Stimulated activated CD4-positive, alpha-beta T cell treated with anti-CD3 and anti-CD28 coated beads, Interleukin-12 subunit alpha, Interleukin-12 subunit beta, amount 100 ng/mL, for 4 hours (primary cell): Measurements from ENCODE around the gene ECE1.
A peak's percentile ranks its signal among the peaks of the same experiment; 100 is the strongest.
"Not testable (repeated sequence)": the region's sequence is repeated elsewhere in the genome, so short reads cannot be mapped to it uniquely, and the experiment has no call there.

Experiments
- DNase-seq: peaks from one replicate; pipeline ENCODE4 v3.0.0-alpha.2; 2020

Gene ECE1

DNA sequence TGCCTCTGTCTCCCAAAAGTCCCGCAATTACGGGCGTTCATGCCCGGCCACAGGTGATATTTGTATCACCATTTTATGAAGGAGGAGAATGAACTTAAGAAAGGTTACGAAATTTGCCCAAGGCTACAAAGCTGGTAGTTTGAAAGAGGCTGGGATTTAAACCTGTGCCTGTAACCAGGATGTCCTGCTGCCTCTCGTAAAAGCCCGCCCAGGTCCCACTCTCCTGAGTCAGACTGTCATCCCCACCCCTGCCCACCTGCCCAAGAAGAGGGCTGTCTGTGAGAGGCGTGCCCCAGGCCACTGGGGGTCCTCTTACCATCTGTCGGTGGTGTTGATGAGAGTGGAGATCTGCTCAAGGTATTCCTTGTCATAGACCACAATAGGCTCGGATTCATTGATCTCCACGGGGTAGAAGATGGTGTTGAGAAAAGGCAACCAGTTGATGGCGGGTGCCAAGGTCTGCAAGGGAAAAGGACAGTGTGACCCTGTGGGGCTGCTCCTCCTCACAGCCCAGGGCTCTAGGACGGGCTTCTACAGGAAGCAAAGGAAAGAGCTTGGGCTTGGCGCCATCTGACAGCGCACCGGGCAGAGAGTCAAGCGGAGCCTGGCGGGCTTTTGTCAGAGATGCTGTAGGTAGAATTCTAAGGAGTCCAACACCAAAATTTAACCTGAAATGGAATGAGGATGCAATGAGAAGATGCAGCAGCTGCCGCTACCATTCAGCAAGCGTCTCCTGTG lies 43.2 kb downstream of the ECE1 start:
- no peak for DNase-seq

GRCh38 chr1:21245688-21246229 lies 44.5 kb downstream of the ECE1 start:
- no peak for DNase-seq

DNA sequence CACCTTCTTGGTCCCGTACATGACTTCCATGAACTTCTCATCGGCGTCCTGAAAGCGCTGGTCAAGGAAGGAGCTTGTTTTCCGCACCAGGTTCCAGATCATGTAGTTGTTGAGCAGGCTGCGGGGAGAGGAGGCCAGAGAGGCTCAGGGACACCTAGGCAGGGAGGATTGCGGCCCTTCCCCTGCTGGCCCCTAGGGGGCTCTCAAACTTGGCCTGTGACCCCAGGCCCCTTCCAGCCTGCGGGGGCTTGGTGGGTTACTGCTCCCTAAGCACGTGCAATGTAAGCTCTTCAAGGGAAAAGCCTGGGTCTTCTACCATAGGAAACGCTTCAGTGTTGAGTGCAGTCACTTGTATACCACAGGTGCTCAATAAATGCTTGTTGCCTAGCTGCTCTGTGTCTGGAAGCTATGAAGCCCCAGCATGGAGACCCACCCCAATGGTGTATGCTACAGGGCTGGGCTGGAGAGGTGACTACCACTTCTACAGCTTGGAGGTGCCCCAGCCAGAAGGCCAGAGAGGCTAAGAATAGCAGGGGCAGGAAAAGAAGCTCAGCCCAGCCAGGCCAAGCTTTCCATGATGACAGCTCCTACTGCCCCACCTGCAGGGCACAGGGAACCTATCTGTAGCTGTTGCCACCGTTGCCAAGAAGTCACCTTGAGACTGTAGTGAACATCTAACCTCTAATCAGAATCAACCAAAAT lies 45.1 kb downstream of the ECE1 start:
- no peak for DNase-seq

DNA sequence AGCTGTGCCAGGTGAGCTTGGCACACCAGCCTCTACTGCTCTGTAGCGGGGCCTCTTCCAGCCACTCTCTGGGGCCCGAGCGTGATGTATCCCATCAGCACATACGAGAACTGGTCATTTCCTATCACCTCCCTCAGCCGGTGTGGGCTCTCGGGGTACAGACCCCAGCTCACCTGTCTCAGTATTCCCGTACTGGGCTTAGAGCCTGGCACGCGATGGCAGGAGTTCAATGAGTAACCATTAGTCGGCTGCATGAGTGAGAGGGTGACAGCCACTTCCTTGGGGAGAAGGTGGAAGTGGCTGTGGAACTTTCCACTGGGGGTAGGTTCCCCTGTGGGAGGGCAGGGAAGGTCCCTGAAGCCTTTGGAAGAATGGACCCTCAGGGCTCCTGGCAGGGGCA lies 46.1 kb downstream of the ECE1 start:
- no peak for DNase-seq

DNA sequence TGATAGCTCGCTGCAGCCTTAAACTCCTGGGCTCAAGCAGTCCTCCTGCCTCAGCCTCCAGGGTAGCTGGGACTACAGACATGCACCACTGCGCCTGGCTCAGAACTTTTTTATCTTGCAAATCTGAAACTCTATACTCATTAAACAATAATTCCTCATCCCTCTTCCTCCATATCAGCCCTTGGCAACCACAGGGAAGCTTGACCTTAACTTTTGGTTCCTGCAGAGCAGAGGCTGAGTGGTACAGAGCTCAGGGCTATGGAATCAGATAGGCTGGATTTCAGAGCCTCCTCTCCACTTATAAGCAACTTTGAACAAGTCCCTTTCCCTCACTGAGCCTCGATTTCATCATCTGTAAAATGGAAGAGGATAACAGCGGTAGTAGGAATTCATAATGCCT lies 47.4 kb downstream of the ECE1 start:
- DNase-seq: no peak

- DNase-seq: no peak
Observed at GRCh38 chr1:21241771-21242581, 48.3 kb downstream of the ECE1 start.

DNA sequence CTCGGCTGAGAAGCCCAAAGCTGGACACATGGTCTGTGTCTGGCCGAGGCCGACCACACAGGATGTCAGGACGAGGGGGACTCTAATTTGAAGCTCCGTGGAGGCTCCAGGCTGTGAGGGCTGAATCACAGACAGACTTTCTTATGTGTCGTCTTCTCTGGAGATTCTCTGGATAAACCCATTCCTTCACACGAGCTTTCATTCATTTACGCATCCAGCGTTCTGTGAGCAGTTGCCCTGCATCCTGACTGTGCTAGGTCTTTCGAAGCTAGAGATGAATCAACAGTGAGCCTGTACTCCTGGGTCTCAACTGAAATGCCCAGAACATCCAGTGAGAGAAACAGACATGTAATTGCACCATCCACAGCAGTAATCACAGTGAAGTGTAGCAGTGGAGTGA lies 49.6 kb downstream of the ECE1 start:
- DNase-seq: no peak

GRCh38 chr1:21239221-21239620 lies 51.0 kb downstream of the ECE1 start:
- no peak for DNase-seq

DNA sequence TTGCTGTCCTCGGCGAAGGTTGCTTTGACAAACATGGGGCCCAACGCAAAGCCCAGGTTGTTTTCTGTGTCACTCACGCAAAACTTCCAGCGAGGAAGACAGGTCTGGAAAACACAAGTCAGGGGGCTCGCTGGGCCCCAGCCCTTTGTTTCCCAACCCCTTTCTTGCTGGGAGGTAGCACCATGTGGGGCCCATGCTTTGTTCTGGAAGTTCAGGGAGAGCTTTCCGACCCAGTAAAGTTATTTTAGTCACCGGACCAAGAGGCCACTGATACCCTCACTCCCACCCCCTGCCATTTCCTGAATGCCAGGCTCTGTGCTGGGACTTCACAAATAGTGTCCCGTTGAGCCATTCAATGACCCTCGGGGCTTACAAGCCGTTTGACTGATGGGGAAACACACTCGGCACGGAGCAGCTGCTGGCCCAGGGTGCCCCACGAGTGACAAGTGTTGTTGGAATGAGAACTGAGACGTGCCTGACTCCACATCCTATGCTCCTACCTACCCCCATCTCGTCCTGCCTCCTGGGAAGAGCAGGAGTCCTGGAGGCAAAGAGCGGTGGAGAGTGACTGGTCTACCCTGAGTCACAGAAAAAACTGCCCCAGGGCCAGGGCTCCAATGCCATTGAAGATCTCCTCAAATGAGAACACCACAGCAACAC lies 52.0 kb downstream of the ECE1 start:
- no peak for DNase-seq

DNA sequence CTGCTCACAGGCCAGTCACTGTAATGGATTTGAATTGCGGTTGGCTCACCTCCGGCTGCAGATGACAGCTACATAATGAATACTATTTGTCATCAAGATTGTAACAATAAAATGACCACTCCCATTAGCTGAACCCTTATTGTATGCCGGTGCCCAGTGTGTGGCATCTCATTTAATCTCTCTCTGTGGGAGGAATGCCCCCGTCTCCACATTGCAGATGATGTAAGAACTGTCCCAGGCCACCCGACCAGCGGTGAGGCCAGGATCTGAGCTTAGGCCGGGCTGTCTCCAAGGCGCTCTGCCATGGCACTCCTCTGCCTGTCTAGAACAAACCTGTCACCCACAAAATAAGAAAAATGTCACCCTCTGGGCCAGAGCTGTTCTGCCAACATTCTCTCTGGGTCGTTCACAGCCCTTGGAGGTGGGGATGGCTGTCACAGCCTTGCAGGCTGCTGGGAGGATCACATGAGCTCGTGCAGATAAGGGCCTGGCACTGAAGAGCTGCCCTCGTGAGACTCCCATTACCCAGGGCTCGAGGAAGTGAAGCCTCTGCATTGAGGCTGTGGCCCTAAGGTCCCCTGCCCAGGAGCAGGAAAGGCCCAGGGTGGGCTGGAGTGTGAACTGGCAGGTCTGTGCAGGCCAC lies 52.7 kb downstream of the ECE1 start:
- DNase-seq: no peak

DNA sequence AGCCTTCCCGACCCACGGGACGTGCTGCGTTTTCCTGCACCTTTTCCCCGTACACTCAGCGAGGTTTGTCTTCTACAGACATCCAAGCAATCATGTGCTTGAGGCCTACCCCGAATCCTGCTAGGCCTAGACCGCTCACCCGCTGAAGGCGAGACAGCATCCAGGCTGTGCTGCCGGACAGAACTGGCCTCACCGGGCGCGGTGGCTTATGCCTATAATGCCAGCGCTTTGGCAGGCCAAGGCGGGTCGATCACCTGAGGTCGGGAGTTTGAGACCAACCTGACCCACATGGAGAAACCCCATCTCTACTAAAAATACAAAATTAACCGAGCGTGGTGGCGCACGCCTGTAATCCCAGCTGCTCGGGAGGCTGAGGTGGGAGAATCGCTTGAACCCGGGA lies 54.1 kb downstream of the ECE1 start:
- DNase-seq: no peak

DNA sequence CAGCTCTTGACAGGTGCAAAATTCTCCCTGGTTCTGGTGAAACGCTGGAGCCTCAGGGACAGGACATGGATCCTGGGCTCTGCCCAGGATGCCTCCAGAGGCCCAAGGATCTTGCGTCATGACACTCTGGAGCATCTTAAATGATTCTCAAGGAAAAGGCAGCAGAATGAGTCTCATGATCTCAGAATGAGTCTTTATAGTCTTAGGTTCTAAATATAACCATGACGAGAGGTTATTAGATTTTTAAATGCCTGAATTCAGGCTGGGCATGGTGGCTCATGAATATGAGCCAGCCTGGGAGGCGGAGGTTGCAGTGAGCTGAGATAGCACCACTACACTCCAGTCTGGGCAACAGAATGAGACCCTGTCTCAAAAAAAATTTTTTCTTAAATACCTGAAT lies 55.5 kb downstream of the ECE1 start:
- DNase-seq: no peak

DNA sequence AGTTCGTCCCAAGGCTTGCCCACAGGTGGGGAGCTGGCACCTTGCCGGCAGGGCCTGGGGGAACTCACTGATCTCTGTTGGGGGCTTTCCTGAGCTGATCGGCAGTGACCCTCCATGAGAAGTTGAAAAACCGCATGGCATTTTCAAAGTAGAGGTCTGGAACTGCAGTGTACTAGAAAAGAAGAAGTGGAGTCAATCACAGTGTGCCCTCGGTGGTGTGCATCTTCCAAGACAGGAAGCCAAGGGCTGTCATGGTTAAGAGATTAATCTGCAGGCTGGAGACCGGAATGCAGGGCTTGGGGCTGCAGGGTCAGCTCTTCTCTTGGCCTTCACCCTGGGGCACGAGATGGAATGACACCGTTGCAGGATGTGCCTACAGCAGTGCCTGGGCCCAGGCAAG lies 56.8 kb downstream of the ECE1 start:
- DNase-seq: no peak

DNA sequence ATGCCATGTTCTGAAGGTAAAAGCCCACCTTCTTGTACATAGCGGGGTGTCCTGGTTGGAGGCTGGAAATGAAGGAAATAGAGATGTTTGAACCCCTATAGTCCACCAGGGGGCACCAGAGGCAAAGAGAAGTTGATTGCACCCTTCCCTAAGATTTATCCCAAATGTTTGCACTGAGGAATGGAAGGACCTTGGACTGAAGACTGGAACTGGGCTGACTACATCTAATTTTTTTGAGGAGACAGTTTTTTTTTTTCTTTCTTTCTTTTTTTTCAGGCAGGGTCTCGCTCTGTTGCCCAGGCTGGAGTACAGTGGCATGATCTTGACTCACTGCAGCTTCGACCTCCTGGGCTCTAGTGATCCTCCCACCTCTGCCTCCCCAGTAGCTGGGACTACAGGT lies 58.2 kb downstream of the ECE1 start:
- DNase-seq: peak; percentile 12

GRCh38 chr1:21229246-21230000 lies 60.8 kb downstream of the ECE1 start:
- DNase-seq: no peak

DNA sequence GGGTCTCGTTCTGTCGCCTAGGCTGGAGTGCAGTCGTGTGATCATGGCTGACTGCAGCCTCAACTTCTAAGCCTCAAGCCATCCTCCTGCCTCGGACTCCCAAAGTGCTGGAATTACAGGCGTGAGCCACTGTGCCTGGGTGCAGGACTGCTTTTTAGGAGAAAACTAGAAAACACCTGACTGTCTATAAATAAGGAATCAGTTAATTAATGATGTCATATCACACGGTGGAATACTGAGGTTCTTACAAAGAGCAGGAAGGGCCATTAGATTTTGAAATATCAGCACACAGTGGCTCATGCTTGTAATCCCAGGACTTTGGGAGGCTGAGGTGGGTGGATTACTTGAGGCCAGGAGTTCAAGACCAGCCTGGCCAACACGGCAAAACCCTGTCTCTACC lies 62.0 kb downstream of the ECE1 start:
- not testable (repeated sequence) for DNase-seq

GRCh38 chr1:21225065-21225464 lies 65.2 kb downstream of the ECE1 start:
- DNase-seq: no peak

GRCh38 chr1:21220815-21221214 lies 69.4 kb downstream of the ECE1 start:
- DNase-seq: no peak

DNA sequence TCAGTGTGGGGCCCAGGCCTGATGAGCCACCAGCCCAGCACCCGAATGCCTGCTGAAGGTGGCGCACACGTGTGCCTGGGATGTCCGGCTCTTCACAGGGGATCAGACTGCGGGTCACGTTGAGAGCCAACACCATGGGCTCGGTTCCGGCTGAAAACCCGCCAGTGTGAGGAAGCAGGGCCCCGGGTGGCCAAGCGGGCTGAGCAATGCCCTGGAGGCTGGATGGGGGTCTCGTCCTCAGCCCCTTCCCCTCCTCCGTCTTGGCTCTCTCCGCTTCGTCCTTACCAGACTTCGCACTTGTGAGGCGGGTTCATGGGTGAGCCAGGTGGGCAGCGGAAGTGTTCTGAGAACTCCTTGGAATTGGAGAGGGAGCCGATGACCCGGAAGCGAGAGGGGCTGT lies 70.6 kb downstream of the ECE1 start:
- DNase-seq: no peak

- DNase-seq: peak; percentile 28
Observed at GRCh38 chr1:21217812-21218596, 72.3 kb downstream of the ECE1 start.
